ENCODE results near the gene RXRA. TPM values are rescaled to one million over a fixed set of nuclear protein-coding genes. Genes with fewer than 3 reads are reported as not detected.

RXRA gene
- total and polyA plus RNA-seq, 10 of the 15 experiments (the other 5 are each of a cell fraction or from before 2014, with no cell fraction given) = 0.89 to 36.8 (median 11.1) TPM

DNA sequence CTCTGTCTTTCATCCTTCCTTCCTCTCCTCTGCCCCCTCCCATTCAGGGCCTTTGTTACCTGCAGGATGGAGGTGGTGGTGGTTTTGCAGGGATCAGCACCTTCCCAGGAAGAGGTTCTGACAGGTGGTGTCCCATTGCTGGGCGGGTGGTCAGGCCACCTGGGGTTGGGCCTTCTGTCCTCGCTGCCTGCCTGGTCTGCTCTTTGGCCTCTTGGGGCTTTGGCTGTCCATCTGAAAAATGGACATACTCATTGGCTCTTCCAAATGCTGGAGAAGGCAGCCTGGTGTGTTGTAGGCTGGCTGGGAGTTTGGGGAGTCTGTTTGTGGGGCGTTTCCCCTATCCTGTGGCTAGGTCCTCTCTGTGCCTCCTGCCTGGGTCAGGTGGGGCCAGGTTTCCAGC lies 4.3 kb downstream of the RXRA start:
- 0% methylated on average over 3 of the region's 3 CpGs for WGBS (ENCODE audit: insufficient coverage, insufficient replicate concordance, low lambda C conversion rate, missing lambda C conversion rate)
- no peaks in the 10 kb centered on the region for H3K9me3 ChIP-seq (replicated peaks; ENCODE audit: control insufficient read depth, insufficient read depth, low read length)
- POLR2A ChIA-PET = no interaction called here
- no peak for ATAC-seq
- intact Hi-C loops (cut with micrococcal nuclease; ENCODE audit: unreplicated experiment) (no loop called here), in situ Hi-C loops (cut with MboI) (no loop called here)
- DNase-seq (ENCODE audit: low read depth, low spot score) = no peak
- H3K9ac ChIP-seq (ENCODE audit: control insufficient read depth, insufficient read depth, low read length) = no peak overlapping the region
- RAD21 ChIA-PET (ENCODE audit: unreplicated experiment) = no interaction called here
- SMC1A ChIA-PET (ENCODE audit: uncharacterized antibody, unreplicated experiment) = no interaction called here
- H2AFZ ChIP-seq (ENCODE audit: control insufficient read depth, low read depth, low read length) = no peak overlapping the region
- no peak for TF ChIP-seq SMAD5 (IDR thresholded peaks at IDR 0.05; ENCODE audit: low read depth)
- TF ChIP-seq, protein P1, sequence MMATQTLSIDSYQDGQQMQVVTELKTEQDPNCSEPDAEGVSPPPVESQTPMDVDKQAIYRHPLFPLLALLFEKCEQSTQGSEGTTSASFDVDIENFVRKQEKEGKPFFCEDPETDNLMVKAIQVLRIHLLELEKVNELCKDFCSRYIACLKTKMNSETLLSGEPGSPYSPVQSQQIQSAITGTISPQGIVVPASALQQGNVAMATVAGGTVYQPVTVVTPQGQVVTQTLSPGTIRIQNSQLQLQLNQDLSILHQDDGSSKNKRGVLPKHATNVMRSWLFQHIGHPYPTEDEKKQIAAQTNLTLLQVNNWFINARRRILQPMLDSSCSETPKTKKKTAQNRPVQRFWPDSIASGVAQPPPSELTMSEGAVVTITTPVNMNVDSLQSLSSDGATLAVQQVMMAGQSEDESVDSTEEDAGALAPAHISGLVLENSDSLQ (IDR thresholded peaks at IDR 0.05) = no peak
- TF ChIP-seq SREBF1 (IDR thresholded peaks at IDR 0.05; ENCODE audit: low read length) = no peak
- TF ChIP-seq, protein P2, sequence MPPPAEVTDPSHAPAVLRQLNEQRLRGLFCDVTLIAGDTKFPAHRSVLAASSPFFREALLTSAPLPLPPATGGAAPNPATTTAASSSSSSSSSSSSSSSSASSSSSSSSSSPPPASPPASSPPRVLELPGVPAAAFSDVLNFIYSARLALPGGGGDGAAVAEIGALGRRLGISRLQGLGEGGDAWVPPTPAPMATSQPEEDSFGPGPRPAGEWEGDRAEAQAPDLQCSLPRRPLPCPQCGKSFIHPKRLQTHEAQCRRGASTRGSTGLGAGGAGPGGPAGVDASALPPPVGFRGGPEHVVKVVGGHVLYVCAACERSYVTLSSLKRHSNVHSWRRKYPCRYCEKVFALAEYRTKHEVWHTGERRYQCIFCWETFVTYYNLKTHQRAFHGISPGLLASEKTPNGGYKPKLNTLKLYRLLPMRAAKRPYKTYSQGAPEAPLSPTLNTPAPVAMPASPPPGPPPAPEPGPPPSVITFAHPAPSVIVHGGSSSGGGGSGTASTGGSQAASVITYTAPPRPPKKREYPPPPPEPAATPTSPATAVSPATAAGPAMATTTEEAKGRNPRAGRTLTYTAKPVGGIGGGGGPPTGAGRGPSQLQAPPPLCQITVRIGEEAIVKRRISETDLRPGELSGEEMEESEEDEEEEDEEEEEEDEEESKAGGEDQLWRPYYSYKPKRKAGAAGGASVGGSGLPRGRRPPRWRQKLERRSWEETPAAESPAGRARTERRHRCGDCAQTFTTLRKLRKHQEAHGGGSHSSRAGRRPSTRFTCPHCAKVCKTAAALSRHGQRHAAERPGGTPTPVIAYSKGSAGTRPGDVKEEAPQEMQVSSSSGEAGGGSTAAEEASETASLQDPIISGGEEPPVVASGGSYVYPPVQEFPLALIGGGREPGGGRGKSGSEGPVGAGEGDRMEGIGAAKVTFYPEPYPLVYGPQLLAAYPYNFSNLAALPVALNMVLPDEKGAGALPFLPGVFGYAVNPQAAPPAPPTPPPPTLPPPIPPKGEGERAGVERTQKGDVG (CRISPR knock-in tag; IDR thresholded peaks at IDR 0.05) = no peak
- TF ChIP-seq SREBF2 (IDR thresholded peaks at IDR 0.05; ENCODE audit: low read length) = no peak
- no peak for TF ChIP-seq SMARCA5 (IDR thresholded peaks at IDR 0.05)
- TF ChIP-seq, protein P3, sequence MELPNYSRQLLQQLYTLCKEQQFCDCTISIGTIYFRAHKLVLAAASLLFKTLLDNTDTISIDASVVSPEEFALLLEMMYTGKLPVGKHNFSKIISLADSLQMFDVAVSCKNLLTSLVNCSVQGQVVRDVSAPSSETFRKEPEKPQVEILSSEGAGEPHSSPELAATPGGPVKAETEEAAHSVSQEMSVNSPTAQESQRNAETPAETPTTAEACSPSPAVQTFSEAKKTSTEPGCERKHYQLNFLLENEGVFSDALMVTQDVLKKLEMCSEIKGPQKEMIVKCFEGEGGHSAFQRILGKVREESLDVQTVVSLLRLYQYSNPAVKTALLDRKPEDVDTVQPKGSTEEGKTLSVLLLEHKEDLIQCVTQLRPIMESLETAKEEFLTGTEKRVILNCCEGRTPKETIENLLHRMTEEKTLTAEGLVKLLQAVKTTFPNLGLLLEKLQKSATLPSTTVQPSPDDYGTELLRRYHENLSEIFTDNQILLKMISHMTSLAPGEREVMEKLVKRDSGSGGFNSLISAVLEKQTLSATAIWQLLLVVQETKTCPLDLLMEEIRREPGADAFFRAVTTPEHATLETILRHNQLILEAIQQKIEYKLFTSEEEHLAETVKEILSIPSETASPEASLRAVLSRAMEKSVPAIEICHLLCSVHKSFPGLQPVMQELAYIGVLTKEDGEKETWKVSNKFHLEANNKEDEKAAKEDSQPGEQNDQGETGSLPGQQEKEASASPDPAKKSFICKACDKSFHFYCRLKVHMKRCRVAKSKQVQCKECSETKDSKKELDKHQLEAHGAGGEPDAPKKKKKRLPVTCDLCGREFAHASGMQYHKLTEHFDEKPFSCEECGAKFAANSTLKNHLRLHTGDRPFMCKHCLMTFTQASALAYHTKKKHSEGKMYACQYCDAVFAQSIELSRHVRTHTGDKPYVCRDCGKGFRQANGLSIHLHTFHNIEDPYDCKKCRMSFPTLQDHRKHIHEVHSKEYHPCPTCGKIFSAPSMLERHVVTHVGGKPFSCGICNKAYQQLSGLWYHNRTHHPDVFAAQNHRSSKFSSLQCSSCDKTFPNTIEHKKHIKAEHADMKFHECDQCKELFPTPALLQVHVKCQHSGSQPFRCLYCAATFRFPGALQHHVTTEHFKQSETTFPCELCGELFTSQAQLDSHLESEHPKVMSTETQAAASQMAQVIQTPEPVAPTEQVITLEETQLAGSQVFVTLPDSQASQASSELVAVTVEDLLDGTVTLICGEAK (IDR thresholded peaks at IDR 0.05; ENCODE audit: borderline replicate concordance) = no peak
- no peak for TF ChIP-seq ETV6 (conservative IDR thresholded peaks at IDR 0.05 in 1 of 2, IDR thresholded peaks at IDR 0.05 in 1 of 2; ENCODE audit: borderline replicate concordance in 1 of 2, low read depth in 1 of 2)
- TF ChIP-seq, protein P4, sequence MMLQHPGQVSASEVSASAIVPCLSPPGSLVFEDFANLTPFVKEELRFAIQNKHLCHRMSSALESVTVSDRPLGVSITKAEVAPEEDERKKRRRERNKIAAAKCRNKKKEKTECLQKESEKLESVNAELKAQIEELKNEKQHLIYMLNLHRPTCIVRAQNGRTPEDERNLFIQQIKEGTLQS (IDR thresholded peaks at IDR 0.05; ENCODE audit: borderline replicate concordance, extremely low read depth, low read depth, low read length) = no peak
- H3K79me2 ChIP-seq (ENCODE audit: control insufficient read depth, insufficient read depth, low read length) = no peaks in the 10 kb centered on the region
- CTCF ChIA-PET = interaction anchor here (0.8 kb wide), 1 partner anchor 28 kb away, joined by 3 read pairs; no protein-coding TSS in a partner anchor
- H3K36me3 ChIP-seq (ENCODE audit: control insufficient read depth in 2 of 2, insufficient read depth in 2 of 2, low read length in 1 of 2) = no peaks in the 10 kb centered on the region; a peak in 1 of 4 replicates
- H3K4me2 ChIP-seq (ENCODE audit: control insufficient read depth, insufficient read depth) = no peak overlapping the region
- H3K27ac ChIP-seq (ENCODE audit: control insufficient read depth, insufficient read depth) = no peak overlapping the region
- no peaks in the 10 kb centered on the region for H4K20me1 ChIP-seq (ENCODE audit: control insufficient read depth, insufficient read depth)
- H3K4me3 ChIP-seq = no peak overlapping the region
- peaks cover 2 to 12% of the 10 kb centered on the region in 2 experiments for H3K27me3 ChIP-seq (replicated peaks in 1 of 2; ENCODE audit: control insufficient read depth in 2 of 2, insufficient read depth in 2 of 2, low read length in 1 of 2)
- H3K4me1 ChIP-seq (ENCODE audit: control insufficient read depth, insufficient read depth, low read length) = no peaks in the 10 kb centered on the region
- no peak for FAIRE-seq
- BruUV-seq (replicated peaks) = no TSS peak

Data from GM12878 (cell line).